ENCODE measurements around the gene DPYSL4.

The DPYSL4 gene

GRCh38 chr10:132163278-132163765 lies 23.4 kb upstream of the DPYSL4 start:
- in situ Hi-C loops (cut with HindIII; ENCODE audit: low sequenced_read_pairs) = no loop called here

- in situ Hi-C loops (cut with HindIII; ENCODE audit: low sequenced_read_pairs) = no loop called here
Observed at GRCh38 chr10:132163826-132164515, 22.8 kb upstream of the DPYSL4 start.

- in situ Hi-C loops (cut with HindIII; ENCODE audit: low sequenced_read_pairs) = no loop called here
Observed at GRCh38 chr10:132164761-132165278, 21.9 kb upstream of the DPYSL4 start.

- in situ Hi-C loops (cut with HindIII; ENCODE audit: low sequenced_read_pairs) = no loop called here
Observed at GRCh38 chr10:132165416-132165980, 21.2 kb upstream of the DPYSL4 start.

- in situ Hi-C loops (cut with HindIII; ENCODE audit: low sequenced_read_pairs) = no loop called here
Observed at GRCh38 chr10:132166216-132166950, 20.4 kb upstream of the DPYSL4 start.

- in situ Hi-C loops (cut with HindIII; ENCODE audit: low sequenced_read_pairs) = no loop called here
Observed at GRCh38 chr10:132167041-132167674, 19.6 kb upstream of the DPYSL4 start.

GRCh38 chr10:132167976-132168375 lies 18.8 kb upstream of the DPYSL4 start:
- in situ Hi-C loops (cut with HindIII; ENCODE audit: low sequenced_read_pairs) = no loop called here

- in situ Hi-C loops (cut with HindIII; ENCODE audit: low sequenced_read_pairs) = no loop called here
Observed at GRCh38 chr10:132168571-132169030, 18.1 kb upstream of the DPYSL4 start.

GRCh38 chr10:132169031-132169765 lies 17.6 kb upstream of the DPYSL4 start:
- in situ Hi-C loops (cut with HindIII; ENCODE audit: low sequenced_read_pairs) = no loop called here

- in situ Hi-C loops (cut with HindIII; ENCODE audit: low sequenced_read_pairs) = no loop called here
Observed at GRCh38 chr10:132169766-132170560, 16.8 kb upstream of the DPYSL4 start.

- in situ Hi-C loops (cut with HindIII; ENCODE audit: low sequenced_read_pairs) = no loop called here
Observed at GRCh38 chr10:132170561-132171361, 16.0 kb upstream of the DPYSL4 start.

GRCh38 chr10:132172091-132173066 lies 14.4 kb upstream of the DPYSL4 start:
- in situ Hi-C loops (cut with HindIII; ENCODE audit: low sequenced_read_pairs) = no loop called here

GRCh38 chr10:132173185-132173584 lies 13.6 kb upstream of the DPYSL4 start:
- in situ Hi-C loops (cut with HindIII; ENCODE audit: low sequenced_read_pairs) = no loop called here

- in situ Hi-C loops (cut with HindIII; ENCODE audit: low sequenced_read_pairs) = no loop called here
Observed at GRCh38 chr10:132174237-132174636, 12.5 kb upstream of the DPYSL4 start.

GRCh38 chr10:132175408-132175807 lies 11.3 kb upstream of the DPYSL4 start:
- in situ Hi-C loops (cut with HindIII; ENCODE audit: low sequenced_read_pairs) = no loop called here

- in situ Hi-C loops (cut with HindIII; ENCODE audit: low sequenced_read_pairs) = no loop called here
Observed at GRCh38 chr10:132175907-132176581, 10.7 kb upstream of the DPYSL4 start.

All from endothelial cell of hepatic sinusoid (primary cell).